Endothelial cell of umbilical vein (primary cell): ENCODE data around the gene CRACR2A. TPM values are rescaled to one million over a fixed set of nuclear protein-coding genes. Genes with fewer than 3 reads are reported as not detected.

Experiments used
- Bru-seq: library from RNA; stranded (reverse); fragments of 400-500 nt; gene quantifications from one replicate; lab custom pipeline; 2021; lab: Mats Ljungman, UMichigan
- BruChase-seq, 2 experiments: library from RNA; stranded (reverse); fragments of 400-500 nt; gene quantifications; one replicate each; lab custom pipeline; 2021; lab: Mats Ljungman, UMichigan
- BruUV-seq: library from RNA; stranded (reverse); fragments of 400-500 nt; replicated peaks from 2 replicates; lab custom pipeline; 2021; lab: Mats Ljungman, UMichigan
- CTCF ChIA-PET: fragments of 300-600, 350-600 bp; sonication (Branson Sonifier 250); formaldehyde crosslinking; loops from one replicate; lab custom pipeline; 2021; ENCODE audit warnings: antibody characterized with exemption, inconsistent platforms; lab: Charles Lee
- POLR2A ChIA-PET: fragments of 300-600, 350-600 bp; sonication (Branson Sonifier 250); formaldehyde crosslinking; loops from one replicate; lab custom pipeline; 2021; ENCODE audit warnings: antibody characterized with exemption, inconsistent platforms; lab: Charles Lee
- DNase-seq: peaks from one replicate; pipeline ENCODE4 v3.0.0-alpha.2; 2011; ENCODE audit warnings: low read depth, low spot score
- FAIRE-seq: peaks from 2 replicates; lab custom pipeline; 2011; peaks lifted over from hg19 to GRCh38; lab: Jason Lieb, UNC
- H2AFZ ChIP-seq: 2 replicates; pipeline ENCODE4 v1.6.0; 2012; ENCODE audit warnings: low read depth, low read length, control low read depth, inconsistent platforms
- H3K27ac ChIP-seq: 2 replicates; pipeline ENCODE4 v1.5.1; 2011; ENCODE audit warnings: low read depth, mild to moderate bottlenecking, control low read depth, low read length, moderate library complexity; ENCODE audit not compliant: insufficient read depth
- H3K27me3 ChIP-seq, 2 experiments: 2 replicates each; pipeline versions ENCODE4 v1.6.0 to v1.6.1; 2011; ENCODE audit warnings: low read length in 2 of 2, mixed read lengths in 1 of 2; ENCODE audit not compliant: control insufficient read depth in 2 of 2, insufficient read depth in 2 of 2
- H3K36me3 ChIP-seq, 2 experiments: 2 replicates in 1 of 2; 3 replicates in 1 of 2; pipeline ENCODE4 v1.5.1; 2011; ENCODE audit warnings: low read length in 2 of 2, mild to moderate bottlenecking in 1 of 2, moderate library complexity in 1 of 2; ENCODE audit not compliant: control insufficient read depth in 2 of 2, insufficient read depth in 2 of 2; ENCODE audit errors: extremely low read depth in 1 of 2
- H3K4me1 ChIP-seq: 3 replicates; pipeline ENCODE4 v1.5.1; 2011; ENCODE audit warnings: mild to moderate bottlenecking, low read length; ENCODE audit not compliant: control insufficient read depth, insufficient read depth; ENCODE audit errors: extremely low read depth
- H3K4me2 ChIP-seq: 2 replicates; pipeline ENCODE4 v1.6.1; 2011; ENCODE audit warnings: low read length, control low read depth, mixed read lengths; ENCODE audit not compliant: insufficient read depth
- H3K4me3 ChIP-seq, 3 experiments: fragments of 200-600 bp in 1 of 3; sonication (generic), shearing (Covaris generic) in 1 of 3; replicated peaks in 1 of 3; 2 replicates each; pipeline ENCODE4 v1.5.1; 2011 to 2016; ENCODE audit warnings: control low read depth in 3 of 3, low read length in 3 of 3, mild to moderate bottlenecking in 2 of 3, inconsistent platforms in 1 of 3, low read depth in 1 of 3, moderate library complexity in 1 of 3; ENCODE audit not compliant: insufficient read depth in 1 of 3
- H3K79me2 ChIP-seq: 2 replicates; pipeline ENCODE4 v1.6.0; 2012; ENCODE audit warnings: low read length, inconsistent platforms; ENCODE audit not compliant: control insufficient read depth, insufficient read depth
- H3K9ac ChIP-seq: replicated peaks from 2 replicates; pipeline ENCODE3; 2011; ENCODE audit warnings: low read length, control low read depth; ENCODE audit not compliant: insufficient read depth; ENCODE audit errors: extremely low read depth
- H3K9me1 ChIP-seq: replicated peaks from 3 replicates; pipeline ENCODE4 v1.6.0; 2011; ENCODE audit warnings: mild to moderate bottlenecking, low read length; ENCODE audit not compliant: control insufficient read depth, insufficient read depth; ENCODE audit errors: extremely low read depth
- H3K9me3 ChIP-seq: replicated peaks from 2 replicates; pipeline ENCODE4 v1.5.1; 2012; ENCODE audit warnings: low read length, inconsistent platforms; ENCODE audit not compliant: control insufficient read depth, insufficient read depth
- H4K20me1 ChIP-seq: replicated peaks from 2 replicates; pipeline ENCODE3; 2011; ENCODE audit warnings: mild to moderate bottlenecking, low read length; ENCODE audit not compliant: control insufficient read depth, insufficient read depth; ENCODE audit errors: extremely low read depth
- POLR2AphosphoS5 ChIP-seq: IDR thresholded peaks from 2 replicates; pipeline ENCODE4 v1.6.1; 2012; ENCODE audit warnings: low read depth, mild to moderate bottlenecking, control low read depth, low read length, moderate library complexity; ENCODE audit not compliant: insufficient read depth
- dilution Hi-C: fragments of 300-500 bp; cut with MboI; formaldehyde crosslinking; loops from one replicate; pipeline ENCODE4 v1.15.0; 2019; ENCODE audit warnings: low sequenced_read_pairs; ENCODE audit not compliant: extremely low pct_ligation_motif_present
- intact Hi-C: fragments of 100-400 bp; cut with micrococcal nuclease; formaldehyde crosslinking; loops from one replicate; pipeline ENCODE4 v1.10.0; 2022
- long read RNA-seq: library from polyadenylated mRNA; stranded (forward); transcript quantifications from one replicate; pipeline ENCODE4 v2.0.0, GENCODE V29; 2021
- polyA minus RNA-seq, 3 experiments: library from RNA; depleted of rRNA, polyadenylated mRNA; stranded (reverse); fragments of >200 nt; gene quantifications; 1 replicate in 1 of 3; 2 replicates in 2 of 3; pipeline ENCODE4 v1.2.3, GENCODE V29; 2011
- polyA plus RNA-seq, 4 experiments: library from polyadenylated mRNA; depleted of rRNA in 3 of 4; stranded (reverse) in 3 of 4; unstranded in 1 of 4; fragments of >200 nt; gene quantifications; 2 replicates each; pipeline versions ENCODE4 v1.2.1 to v1.2.3, GENCODE V29; 2011 to 2012; ENCODE audit warnings: missing spikeins in 1 of 4
- total RNA-seq: library from RNA; stranded (reverse); gene quantifications from 2 replicates; pipeline ENCODE4 v1.2.3, GENCODE V29; 2021
- TF ChIP-seq, protein P1 (sequence below): IDR thresholded peaks from 2 replicates; pipeline ENCODE4 v1.6.1; 2011; ENCODE audit not compliant: insufficient read depth, insufficient read length
- TF ChIP-seq, protein P2 (sequence below), 2 donors: IDR thresholded peaks; 1 replicate in 1 of 2; 2 replicates in 1 of 2; pipeline ENCODE4 v1.5.1; 2011; ENCODE audit warnings: low read length in 2 of 2, mild to moderate bottlenecking in 2 of 2, moderate library complexity in 2 of 2, control low read depth in 1 of 2, inconsistent platforms in 1 of 2, low read depth in 1 of 2; ENCODE audit not compliant: insufficient read depth in 1 of 2; ENCODE audit errors: extremely low read depth in 1 of 2

Gene CRACR2A, protein sequence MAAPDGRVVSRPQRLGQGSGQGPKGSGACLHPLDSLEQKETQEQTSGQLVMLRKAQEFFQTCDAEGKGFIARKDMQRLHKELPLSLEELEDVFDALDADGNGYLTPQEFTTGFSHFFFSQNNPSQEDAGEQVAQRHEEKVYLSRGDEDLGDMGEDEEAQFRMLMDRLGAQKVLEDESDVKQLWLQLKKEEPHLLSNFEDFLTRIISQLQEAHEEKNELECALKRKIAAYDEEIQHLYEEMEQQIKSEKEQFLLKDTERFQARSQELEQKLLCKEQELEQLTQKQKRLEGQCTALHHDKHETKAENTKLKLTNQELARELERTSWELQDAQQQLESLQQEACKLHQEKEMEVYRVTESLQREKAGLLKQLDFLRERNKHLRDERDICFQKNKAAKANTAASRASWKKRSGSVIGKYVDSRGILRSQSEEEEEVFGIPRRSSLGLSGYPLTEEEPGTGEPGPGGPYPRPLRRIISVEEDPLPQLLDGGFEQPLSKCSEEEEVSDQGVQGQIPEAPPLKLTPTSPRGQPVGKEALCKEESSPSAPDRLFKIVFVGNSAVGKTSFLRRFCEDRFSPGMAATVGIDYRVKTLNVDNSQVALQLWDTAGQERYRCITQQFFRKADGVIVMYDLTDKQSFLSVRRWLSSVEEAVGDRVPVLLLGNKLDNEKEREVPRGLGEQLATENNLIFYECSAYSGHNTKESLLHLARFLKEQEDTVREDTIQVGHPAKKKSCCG
- total RNA-seq (14.9 and 15.9 TPM in 2 replicates), polyA plus RNA-seq (3.5 and 4.4 TPM in 2 replicates), polyA minus RNA-seq (9.5 and 12.6 TPM in 2 replicates), Bru-seq, nascent RNA (percentile 58 among the genes with signal in this experiment), BruChase-seq, experiment 1, labeled RNA remaining after a 6-hour chase (percentile 49 among the genes with signal in this experiment), BruChase-seq, experiment 2, labeled RNA remaining after a 2-hour chase (percentile 49 among the genes with signal in this experiment)
- polyA plus RNA-seq (2011; cell fraction: cytosol; rRNA removed): 7.5 and 8.2 TPM in 2 replicates
- 10.4 and 14.3 TPM in 2 replicates for polyA plus RNA-seq (2011; cell fraction: nucleus; rRNA removed)
- polyA plus RNA-seq (2012): 9.3 and 14.7 TPM in 2 replicates
- not detected for polyA minus RNA-seq (2011; cell fraction: cytosol; rRNA and poly(A)+ RNA removed)
- polyA minus RNA-seq (2011; cell fraction: nucleus; rRNA and poly(A)+ RNA removed): 8.6 and 10.8 TPM in 2 replicates
- long read RNA-seq, partial matches to known transcripts: 0 of 22 reads
- long read RNA-seq, other reads (novel, unspliced or antisense): 22 of 22 reads

DNA sequence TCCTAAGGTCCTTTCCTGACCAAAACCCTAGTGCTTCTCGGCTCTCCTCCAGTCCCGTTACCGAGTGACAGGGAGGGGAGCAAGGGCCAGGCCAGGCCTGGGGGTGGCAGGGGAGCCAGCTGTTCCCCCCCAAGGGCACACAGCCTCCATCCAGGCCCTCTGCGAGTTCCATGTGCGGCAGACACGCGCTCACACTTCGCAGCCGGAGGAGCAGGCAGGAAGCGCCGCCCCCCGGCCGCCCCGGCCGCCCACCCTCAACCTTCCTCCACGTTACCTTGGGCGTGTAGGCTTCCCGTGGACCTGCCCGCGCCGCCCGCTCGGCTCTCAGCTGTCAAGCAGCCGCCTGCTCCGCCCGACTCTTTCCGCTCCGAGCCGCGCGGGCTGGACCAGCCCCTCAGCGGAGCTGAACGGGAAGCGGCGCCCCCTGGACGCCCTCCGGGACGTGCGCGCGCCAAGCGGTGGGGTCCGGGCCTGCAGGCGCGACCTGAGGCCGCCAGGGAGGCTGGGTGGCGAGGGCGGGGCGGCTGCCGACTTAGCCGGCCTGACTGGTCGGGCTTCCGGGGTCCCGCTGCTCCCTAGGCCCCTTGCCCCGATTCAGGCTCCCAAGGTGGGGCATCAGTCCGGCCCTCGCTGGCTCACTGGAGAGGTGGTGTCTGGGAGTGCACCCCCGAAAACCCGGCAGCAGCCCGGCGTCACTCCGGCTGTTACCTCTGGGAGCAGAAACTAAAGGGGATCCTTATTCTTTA lies at the start of gene CRACR2A:
Gene CRACR2A (minus strand): TSS at position 369 of the 746 bp plus-strand sequence. CDS start 56,110 bp downstream, outside the sequence.
- ChIA-PET POLR2A (no interaction called here), CTCF (interaction anchor here (0.7 to 2.2 kb wide), 19 partner anchors 9 to 452 kb away, joined by 3 to 17 read pairs (median 4); no protein-coding TSS in a partner anchor)
- BruUV-seq: TSS peak; percentile 82
- peak within 1 kb of the TSS; percentile 88 for H3K4me2 ChIP-seq
- peak within 1 kb of the TSS; percentile 77 for H3K9ac ChIP-seq
- peak within 1 kb of the TSS; percentile 65 for H2AFZ ChIP-seq
- peak within 1 kb of the TSS; percentile 50 for H3K27ac ChIP-seq
- H3K79me2 ChIP-seq: no peaks in the 10 kb centered on the region
- peak within 1 kb of the TSS; percentile 39 to 68 (median 53) for H3K4me3 ChIP-seq
- FAIRE-seq: no peak
- no peaks in the 10 kb centered on the region for H3K36me3 ChIP-seq
- TF ChIP-seq, protein P1, sequence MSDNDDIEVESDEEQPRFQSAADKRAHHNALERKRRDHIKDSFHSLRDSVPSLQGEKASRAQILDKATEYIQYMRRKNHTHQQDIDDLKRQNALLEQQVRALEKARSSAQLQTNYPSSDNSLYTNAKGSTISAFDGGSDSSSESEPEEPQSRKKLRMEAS: no peak
- peak; percentile 18 for TF ChIP-seq POLR2AphosphoS5
- TF ChIP-seq, protein P2, sequence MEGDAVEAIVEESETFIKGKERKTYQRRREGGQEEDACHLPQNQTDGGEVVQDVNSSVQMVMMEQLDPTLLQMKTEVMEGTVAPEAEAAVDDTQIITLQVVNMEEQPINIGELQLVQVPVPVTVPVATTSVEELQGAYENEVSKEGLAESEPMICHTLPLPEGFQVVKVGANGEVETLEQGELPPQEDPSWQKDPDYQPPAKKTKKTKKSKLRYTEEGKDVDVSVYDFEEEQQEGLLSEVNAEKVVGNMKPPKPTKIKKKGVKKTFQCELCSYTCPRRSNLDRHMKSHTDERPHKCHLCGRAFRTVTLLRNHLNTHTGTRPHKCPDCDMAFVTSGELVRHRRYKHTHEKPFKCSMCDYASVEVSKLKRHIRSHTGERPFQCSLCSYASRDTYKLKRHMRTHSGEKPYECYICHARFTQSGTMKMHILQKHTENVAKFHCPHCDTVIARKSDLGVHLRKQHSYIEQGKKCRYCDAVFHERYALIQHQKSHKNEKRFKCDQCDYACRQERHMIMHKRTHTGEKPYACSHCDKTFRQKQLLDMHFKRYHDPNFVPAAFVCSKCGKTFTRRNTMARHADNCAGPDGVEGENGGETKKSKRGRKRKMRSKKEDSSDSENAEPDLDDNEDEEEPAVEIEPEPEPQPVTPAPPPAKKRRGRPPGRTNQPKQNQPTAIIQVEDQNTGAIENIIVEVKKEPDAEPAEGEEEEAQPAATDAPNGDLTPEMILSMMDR (IDR thresholded peaks at IDR 0.05; ENCODE audit: extremely low read depth in 1 of 2, insufficient read depth in 1 of 2, low read depth in 1 of 2, low read length in 2 of 2): peak; percentile 68 to 72
- no peaks in the 10 kb centered on the region for H3K9me3 ChIP-seq
- no peaks in the 10 kb centered on the region for H4K20me1 ChIP-seq
- dilution Hi-C loops: no loop called here
- H3K27me3 ChIP-seq: no peaks in the 10 kb centered on the region
- H3K4me1 ChIP-seq: peaks cover 16% of the 10 kb centered on the region
- H3K9me1 ChIP-seq: no peaks in the 10 kb centered on the region
- intact Hi-C loops: loop anchor here (1.0 to 2.0 kb wide), 3 partner anchors 19 to 95 kb away; no protein-coding TSS in a partner anchor
- DNase-seq: peak; percentile 75
